Fibroblast of lung (primary cell): ENCODE results near the gene PCDH20. TPM values are rescaled to one million over a fixed set of nuclear protein-coding genes. Genes with fewer than 3 reads are reported as not detected.

Experiments used
- DNase-seq, 2 donors: peaks; one replicate each; pipeline versions ENCODE4 v3.0.0 to v3.0.0-alpha.2; 2010; ENCODE audit warnings: low read depth in 2 of 2
- H2AFZ ChIP-seq: 2 replicates; pipeline ENCODE4 v1.5.1; 2012; ENCODE audit warnings: low read length, control low read depth, inconsistent platforms
- H3K27ac ChIP-seq: 2 replicates; pipeline ENCODE4 v1.5.1; 2011; ENCODE audit warnings: low read length, control low read depth; ENCODE audit not compliant: insufficient read depth
- H3K27me3 ChIP-seq: 2 replicates; pipeline ENCODE4 v1.5.1; 2011; ENCODE audit warnings: mild to moderate bottlenecking, low read length; ENCODE audit not compliant: control insufficient read depth, insufficient read depth
- H3K36me3 ChIP-seq: 2 replicates; pipeline ENCODE4 v1.5.1; 2011; ENCODE audit warnings: low read length; ENCODE audit not compliant: control insufficient read depth, insufficient read depth
- H3K4me1 ChIP-seq: 2 replicates; pipeline ENCODE4 v1.5.1; 2011; ENCODE audit warnings: low read length; ENCODE audit not compliant: control insufficient read depth, insufficient read depth; ENCODE audit errors: extremely low read depth
- H3K4me2 ChIP-seq: 2 replicates; pipeline ENCODE4 v1.5.1; 2011; ENCODE audit warnings: low read length, control low read depth; ENCODE audit not compliant: insufficient read depth; ENCODE audit errors: extremely low read depth
- H3K4me3 ChIP-seq, 4 experiments: fragments of 200-600 bp in 1 of 4; sonication (generic) in 1 of 4; replicated peaks in 1 of 4; 2 replicates each; pipeline ENCODE4 v1.5.1; 2011 to 2016; ENCODE audit warnings: low read length in 4 of 4, low read depth in 3 of 4, mild to moderate bottlenecking in 3 of 4, control low read depth in 2 of 4, inconsistent platforms in 1 of 4, mixed read lengths in 1 of 4; ENCODE audit not compliant: insufficient read depth in 1 of 4; ENCODE audit errors: control extremely low read depth in 1 of 4
- H3K79me2 ChIP-seq: 2 replicates; pipeline ENCODE4 v1.5.1; 2012; ENCODE audit warnings: mild to moderate bottlenecking, low read length, inconsistent platforms; ENCODE audit not compliant: control insufficient read depth, insufficient read depth
- H3K9ac ChIP-seq: 2 replicates; pipeline ENCODE4 v1.5.1; 2011; ENCODE audit warnings: mild to moderate bottlenecking, low read length, control low read depth; ENCODE audit not compliant: insufficient read depth
- H3K9me3 ChIP-seq: 2 replicates; pipeline ENCODE4 v1.5.1; 2012; ENCODE audit warnings: low read depth, low read length; ENCODE audit not compliant: control insufficient read depth, insufficient read depth
- H4K20me1 ChIP-seq: 2 replicates; pipeline ENCODE4 v1.5.1; 2011; ENCODE audit warnings: low read length; ENCODE audit not compliant: control insufficient read depth, insufficient read depth; ENCODE audit errors: extremely low read depth
- CTCF ChIP-seq, 2 donors: IDR thresholded peaks in 1 of 2; conservative IDR thresholded peaks in 1 of 2; 1 replicate in 1 of 2; 2 replicates in 1 of 2; pipeline ENCODE4 v1.5.1; 2011 to 2012; ENCODE audit warnings: low read length in 2 of 2, control low read depth in 1 of 2, inconsistent platforms in 1 of 2, low read depth in 1 of 2, mild to moderate bottlenecking in 1 of 2
- EZH2 ChIP-seq: IDR thresholded peaks from 2 replicates; pipeline ENCODE4 v1.5.1; 2012; ENCODE audit warnings: low read length, control low read depth, mild to moderate bottlenecking; ENCODE audit errors: missing control alignments
- polyA plus RNA-seq, 2 donors: library from polyadenylated mRNA; depleted of rRNA in 1 of 2; stranded (reverse) in 1 of 2; unstranded in 1 of 2; fragments of >200 nt; gene quantifications; 2 replicates each; pipeline ENCODE4 v1.2.1, GENCODE V29; 2011 to 2012; ENCODE audit warnings: missing spikeins in 1 of 2
- total RNA-seq: library from RNA; depleted of rRNA; stranded (reverse); fragments of >200 nt; gene quantifications from 2 replicates; pipeline ENCODE4 v1.2.1, GENCODE V29; 2014

Gene PCDH20
- total and polyA plus RNA-seq, 2 donors (not counting 1 experiment from before 2014, with no cell fraction given): not detected

GRCh38 chr13:61362522-61362921 lies 53.1 kb downstream of the PCDH20 start:
- no peak for DNase-seq
- Histone ChIP-seq H3K79me2 (no peaks in the 10 kb centered on the region), H3K27me3 (no peaks in the 10 kb centered on the region)

More at GRCh38 chr13:61362522-61362921, 53.1 kb downstream of the PCDH20 start:
- TF ChIP-seq CTCF (conservative IDR thresholded peaks at IDR 0.05 in 1 of 2, IDR thresholded peaks at IDR 0.05 in 1 of 2; ENCODE audit: low read depth in 1 of 2, low read length in 2 of 2) (no peak), EZH2 (no peak)
- no peaks in the 10 kb centered on the region for H3K4me1 ChIP-seq
- no peak overlapping the region for H3K4me2 ChIP-seq
- H3K9ac ChIP-seq: no peak overlapping the region
- no peaks in the 10 kb centered on the region for H3K36me3 ChIP-seq
- H3K9me3 ChIP-seq: no peaks in the 10 kb centered on the region
- H3K27ac ChIP-seq: no peak overlapping the region
- no peaks in the 10 kb centered on the region for H4K20me1 ChIP-seq
- H3K4me3 ChIP-seq: no peak overlapping the region
- no peak overlapping the region for H2AFZ ChIP-seq
